Measurements from ENCODE around the gene HSD3B7.

HSD3B7 gene

DNA sequence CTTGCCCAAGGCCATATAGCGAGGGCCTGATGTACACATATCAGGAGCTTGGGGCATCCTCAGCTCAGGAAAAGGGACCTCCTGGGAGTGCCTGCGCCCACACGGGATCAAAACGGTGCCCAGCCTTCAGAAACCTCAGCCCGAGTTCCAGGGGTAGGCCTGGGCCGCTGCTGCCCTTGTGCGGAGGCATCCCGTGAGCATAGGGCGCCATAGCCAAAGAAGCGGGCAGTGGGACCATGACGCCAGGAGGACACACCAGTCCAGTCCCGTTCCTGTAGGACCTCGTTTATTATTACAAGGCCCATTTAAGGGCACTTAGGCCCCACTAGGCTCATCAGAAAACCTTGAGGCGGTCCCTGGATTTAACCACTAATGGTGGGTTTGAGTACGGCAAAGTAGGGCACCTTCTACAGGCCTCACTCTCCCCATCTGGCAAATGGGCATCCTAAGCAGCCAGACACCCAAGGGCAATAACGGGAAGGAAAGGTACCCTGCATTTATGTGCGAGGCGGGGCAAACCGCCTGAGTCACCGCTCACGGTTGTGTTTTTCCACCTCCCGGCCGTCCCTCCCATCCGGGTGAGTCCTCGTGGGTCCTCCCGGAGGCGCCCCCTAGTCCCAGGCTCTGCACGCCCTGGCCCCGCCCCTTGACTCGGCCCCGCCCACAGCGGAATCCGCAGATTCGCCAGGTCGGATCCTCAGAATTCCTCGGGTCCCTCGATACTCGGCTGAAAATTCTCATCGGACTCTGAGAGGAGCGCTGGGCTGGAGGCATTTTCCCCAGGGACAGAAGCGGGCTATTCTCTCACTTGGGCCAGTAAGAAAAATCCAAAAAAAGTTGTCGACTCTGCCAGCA, 28.2 kb upstream of the HSD3B7 start:
- DNase-seq (ENCODE audit: low read depth in 2 of 2): peak; percentile 69 to 83

DNA sequence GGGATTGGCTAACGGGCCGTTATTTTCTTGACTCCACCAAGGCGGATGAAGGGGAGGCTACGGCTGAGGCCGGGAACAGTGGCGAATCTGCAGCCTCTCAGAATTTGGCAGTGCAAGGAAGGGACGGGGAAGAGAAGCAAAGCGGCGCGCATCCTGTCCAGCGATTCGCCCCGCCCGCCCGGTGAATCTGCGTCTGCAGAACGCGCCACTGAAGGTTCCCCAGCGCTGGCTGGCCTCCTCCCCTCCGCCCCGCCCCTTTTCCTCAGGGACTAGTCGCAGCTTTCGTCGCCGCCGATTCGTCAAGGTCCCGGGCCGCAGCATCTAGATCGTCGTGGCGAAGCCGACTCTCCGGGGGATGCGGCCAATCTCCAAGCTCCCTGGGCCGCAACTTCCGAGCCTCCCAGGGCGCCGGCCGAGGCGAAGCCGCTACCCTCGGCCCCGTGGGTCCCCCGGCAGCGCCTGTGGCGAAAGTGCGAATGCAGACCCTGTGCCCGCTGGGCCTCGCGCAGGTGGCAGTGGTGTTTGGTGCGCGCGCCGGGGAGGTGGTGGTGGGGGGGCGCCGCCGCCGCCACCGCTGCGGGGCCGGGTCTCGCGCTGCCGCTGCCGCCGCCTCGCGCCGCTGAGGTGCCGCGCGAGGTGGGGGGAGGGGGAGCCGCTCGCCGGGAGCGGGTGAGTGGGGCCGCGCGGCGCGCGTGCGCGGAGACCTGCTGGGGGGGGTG, 27.4 kb upstream of the HSD3B7 start, which contains the start of gene SETD1A:
SETD1A (plus strand) TSS at position 299 of the 719 bp plus-strand sequence. CDS start 978 bp downstream, outside the sequence.
- DNase-seq (ENCODE audit: low read depth in 2 of 2): peak; percentile 92 to 97

DNA sequence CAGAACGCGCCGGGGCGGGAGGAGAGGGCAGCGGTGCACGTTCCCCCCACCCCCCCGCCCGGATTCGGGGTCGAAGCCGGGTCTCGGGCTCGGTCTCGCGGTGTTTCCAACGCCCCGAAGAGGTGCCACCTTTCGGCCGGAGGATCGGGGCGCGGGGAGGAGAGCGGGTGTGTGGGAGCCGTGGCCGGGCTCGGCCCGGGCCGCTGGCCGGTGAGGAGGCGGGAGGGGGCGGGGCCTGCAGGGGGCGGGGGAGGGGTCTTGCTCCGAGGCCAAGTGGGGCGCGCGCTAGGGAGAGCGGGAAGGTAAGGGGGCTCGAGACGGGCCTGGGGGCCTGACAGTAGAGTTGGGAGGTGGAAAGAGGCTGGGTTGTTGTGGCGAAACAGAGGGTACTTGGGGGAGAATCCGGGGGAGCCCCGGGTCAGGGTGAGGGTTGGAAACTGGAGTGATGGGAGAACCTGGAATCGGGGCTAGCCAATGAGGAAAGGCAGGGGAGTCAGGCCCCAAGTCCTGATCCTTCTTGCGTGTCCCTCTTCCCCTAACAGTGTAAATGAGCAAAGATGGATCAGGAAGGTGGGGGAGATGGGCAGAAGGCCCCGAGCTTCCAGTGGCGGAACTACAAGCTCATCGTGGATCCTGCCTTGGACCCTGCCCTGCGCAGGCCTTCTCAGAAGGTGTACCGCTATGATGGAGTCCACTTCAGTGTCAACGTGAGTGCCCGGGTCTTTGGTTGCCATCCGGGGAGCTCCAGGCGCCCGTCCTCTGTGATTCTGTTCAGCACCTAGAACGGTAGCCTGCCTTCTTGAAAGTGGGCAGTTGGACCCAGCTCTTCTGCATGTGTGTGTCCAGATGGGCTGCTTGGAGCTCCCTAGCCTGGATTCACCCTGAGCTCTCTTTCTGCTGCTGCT, 26.6 kb upstream of the HSD3B7 start:
- DNase-seq (ENCODE audit: low read depth in 2 of 2): no peak

DNA sequence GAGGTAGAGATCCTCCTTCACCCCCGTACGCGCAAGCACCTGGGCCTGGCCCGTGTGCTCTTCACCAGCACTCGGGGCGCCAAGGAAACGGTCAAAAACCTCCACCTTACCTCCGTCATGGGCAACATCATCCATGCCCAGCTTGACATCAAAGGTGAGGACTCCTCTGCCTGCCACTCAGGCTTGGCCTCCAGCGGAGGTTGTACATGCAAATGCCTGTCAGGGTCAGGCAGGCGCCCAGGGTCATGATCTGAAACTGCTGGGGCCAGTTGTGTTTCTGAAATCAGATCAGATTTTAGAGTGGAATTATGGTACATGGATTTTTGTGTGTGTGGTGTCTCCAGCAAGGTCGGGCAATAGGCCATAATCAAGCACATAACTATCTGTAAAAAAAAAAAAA, 23.6 kb upstream of the HSD3B7 start:
- no peak for DNase-seq (ENCODE audit: low read depth in 2 of 2)

DNA sequence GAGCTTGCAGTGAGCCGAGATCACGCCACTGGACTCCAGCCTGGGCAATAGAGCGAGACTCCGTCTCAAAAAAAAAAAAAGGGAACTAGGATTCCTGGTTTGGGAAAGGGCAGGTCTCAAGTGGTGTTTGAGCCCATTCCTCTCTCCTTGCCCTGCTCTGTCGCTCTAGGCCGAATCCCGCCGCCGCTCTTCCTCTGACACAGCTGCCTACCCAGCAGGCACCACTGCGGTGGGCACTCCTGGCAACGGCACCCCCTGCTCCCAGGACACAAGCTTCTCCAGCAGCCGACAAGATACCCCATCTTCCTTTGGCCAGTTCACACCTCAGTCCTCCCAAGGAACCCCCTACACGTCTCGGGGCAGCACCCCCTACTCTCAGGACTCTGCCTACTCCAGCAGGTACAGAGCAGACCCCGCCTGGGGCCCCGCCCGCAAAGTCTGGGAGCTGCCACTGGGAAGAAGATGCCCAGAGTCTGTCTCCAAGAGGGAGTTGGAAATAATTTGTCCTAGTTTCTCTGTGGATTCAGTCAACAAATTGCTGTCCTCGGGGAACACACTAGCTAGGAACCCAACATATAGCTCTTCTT, 21.0 kb upstream of the HSD3B7 start:
- no peak for DNase-seq (ENCODE audit: low read depth in 2 of 2)

DNA sequence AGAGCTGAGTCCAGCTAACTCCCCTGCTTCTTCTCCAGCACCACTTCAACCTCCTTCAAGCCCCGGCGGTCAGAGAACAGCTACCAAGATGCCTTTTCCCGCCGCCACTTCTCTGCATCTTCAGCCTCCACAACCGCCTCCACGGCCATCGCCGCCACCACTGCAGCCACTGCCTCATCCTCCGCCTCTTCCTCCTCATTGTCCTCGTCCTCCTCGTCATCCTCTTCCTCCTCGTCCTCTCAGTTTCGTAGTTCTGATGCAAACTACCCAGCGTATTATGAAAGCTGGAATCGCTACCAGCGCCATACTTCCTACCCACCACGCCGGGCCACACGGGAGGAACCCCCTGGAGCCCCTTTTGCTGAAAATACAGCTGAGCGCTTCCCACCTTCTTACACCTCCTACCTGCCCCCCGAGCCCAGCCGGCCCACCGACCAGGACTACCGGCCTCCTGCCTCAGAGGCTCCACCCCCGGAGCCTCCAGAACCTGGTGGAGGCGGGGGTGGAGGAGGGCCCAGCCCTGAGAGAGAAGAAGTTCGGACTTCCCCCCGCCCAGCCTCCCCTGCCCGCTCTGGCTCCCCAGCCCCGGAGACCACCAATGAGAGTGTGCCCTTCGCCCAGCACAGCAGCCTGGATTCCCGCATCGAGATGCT, 20.3 kb upstream of the HSD3B7 start:
- DNase-seq (ENCODE audit: low read depth in 2 of 2): no peak

DNA sequence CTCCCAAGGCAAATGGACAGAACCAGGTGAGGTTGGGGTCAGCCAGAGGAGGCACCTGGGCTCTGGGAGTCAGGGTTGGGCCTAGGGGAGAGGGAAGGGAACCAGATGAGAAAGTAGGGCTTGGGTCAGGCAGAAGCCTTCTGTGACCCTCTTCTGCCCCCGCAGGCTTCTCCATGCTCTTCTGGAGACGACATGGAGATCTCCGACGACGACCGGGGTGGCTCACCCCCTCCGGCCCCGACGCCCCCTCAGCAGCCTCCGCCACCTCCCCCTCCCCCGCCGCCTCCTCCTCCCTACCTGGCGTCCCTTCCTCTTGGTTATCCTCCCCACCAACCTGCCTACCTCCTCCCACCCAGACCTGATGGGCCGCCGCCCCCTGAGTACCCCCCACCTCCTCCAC, 19.6 kb upstream of the HSD3B7 start:
- DNase-seq (ENCODE audit: low read depth in 2 of 2): no peak

DNA sequence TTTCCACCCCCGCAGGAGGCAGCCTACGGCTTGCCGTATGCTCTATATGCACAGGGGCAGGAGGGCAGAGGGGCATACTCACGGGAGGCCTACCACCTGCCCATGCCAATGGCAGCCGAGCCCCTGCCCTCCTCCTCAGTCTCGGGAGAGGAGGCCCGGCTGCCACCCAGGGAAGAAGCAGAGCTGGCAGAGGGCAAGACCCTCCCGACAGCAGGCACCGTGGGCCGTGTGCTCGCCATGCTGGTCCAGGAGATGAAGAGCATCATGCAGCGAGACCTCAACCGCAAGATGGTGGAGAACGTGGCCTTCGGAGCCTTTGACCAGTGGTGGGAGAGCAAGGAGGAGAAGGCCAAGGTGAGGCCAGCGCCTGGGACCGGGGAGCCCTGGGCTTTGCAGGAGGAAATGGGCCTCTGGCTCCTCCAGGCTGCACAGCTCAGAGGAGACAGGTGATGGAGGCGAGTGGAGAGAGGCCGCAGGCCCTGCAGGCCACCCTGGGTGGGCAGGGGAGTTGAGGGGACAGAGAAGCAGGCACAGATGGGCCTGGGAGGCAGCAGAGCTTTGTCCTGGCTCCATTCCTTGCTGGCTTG, 18.9 kb upstream of the HSD3B7 start:
- no peak for DNase-seq (ENCODE audit: low read depth in 2 of 2)

DNA sequence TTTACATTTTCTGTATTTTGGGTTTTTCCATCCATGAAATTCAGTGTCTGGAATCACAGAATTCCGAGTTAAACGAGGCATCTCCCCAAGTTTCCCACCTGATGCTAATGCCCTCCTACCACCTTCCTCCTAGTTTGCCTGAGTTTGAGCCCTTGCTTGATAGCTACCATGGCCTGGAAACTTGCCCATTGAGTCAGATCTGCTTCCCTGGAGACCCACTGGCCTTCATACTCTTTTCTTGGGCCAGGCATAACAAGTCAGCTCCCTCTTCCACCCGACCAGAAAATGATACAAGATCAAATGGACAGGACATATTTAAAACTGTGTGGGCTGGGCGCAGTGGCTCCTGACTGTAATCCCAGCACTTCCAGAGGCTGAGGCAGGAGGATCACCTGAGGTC, 17.2 kb upstream of the HSD3B7 start:
- DNase-seq (ENCODE audit: low read depth in 2 of 2): no peak

DNA sequence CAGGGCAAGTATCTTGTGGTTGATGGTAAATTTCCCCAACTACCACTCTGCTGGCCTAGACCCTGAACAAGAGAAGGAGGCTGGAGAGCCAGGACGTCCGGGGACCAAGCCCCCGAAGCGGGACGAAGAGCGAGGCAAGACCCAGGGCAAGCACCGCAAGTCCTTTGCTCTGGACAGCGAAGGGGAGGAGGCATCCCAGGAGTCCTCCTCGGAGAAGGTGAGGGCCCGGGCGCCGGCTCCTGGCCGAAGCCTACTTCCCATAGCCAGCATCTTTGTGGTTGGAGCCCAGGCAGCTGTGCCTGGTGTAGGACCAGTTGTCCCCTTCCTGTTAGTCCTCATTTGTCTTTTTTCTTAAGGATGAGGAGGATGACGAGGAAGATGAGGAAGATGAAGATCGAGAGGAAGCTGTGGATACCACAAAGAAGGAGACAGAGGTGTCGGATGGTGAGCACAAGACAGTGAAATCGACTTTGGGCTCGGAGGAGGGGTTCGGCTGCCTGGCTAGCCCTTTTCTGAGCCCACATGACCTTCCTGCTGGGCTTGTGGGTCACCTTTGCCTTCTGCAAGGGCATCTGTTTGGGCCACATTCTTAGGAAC, 15.7 kb upstream of the HSD3B7 start:
- no peak for DNase-seq (ENCODE audit: low read depth in 2 of 2)

DNA sequence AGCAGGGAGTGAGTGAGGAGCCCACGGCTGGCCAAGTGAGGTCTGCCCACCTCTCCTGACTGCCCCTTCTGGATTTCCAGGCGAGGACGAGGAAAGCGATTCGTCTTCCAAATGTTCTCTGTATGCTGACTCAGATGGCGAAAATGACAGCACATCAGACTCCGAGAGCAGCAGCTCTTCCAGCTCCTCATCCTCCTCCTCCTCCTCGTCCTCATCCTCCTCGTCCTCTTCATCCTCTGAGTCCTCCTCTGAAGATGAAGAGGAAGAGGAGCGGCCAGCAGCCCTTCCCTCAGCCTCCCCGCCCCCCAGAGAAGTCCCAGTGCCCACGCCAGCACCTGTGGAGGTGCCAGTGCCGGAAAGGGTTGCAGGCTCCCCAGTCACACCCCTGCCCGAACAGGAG, 13.7 kb upstream of the HSD3B7 start:
- DNase-seq (ENCODE audit: low read depth in 2 of 2): no peak

DNA sequence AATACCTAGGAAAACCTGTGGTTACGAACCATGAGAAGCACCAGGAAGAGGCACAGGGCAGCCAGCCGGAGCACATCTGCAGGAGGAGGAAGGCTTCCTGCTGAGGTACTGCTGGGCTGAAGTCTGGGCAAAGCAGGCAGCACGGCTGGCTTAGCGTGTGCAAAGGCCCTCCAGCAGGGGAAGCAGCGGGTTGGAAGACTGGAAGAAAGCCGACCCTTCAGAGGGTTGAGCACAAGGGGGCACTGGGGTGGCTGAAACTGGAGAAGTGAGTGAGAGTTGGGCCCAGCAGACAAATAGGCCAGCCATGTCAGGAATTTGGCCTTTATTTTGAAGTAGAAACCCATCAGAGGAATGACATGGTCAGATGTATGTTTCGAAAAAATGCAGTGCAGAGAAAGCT, 12.1 kb upstream of the HSD3B7 start:
- DNase-seq (ENCODE audit: low read depth in 2 of 2): no peak

DNA sequence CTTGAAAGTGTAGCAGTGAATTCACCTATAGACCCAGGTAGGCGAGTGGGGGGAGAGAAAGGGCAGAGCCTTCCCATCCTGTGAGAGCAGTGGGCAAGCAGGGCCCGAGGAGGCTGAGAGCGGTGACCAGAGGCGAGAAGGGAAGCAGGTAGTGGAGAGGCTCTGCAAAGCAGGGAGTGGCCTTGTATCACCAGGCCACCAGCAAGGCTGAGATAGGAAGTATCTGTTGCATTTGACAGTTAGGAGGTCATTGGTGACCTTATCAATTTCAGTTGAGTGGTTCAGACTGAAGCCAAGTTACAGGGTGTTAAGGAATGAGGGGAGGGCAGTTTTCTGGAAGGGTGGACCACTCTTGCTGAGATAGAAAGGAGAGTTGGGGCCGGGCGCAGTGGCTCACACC, 10.7 kb upstream of the HSD3B7 start:
- DNase-seq (ENCODE audit: low read depth in 2 of 2): no peak

DNA sequence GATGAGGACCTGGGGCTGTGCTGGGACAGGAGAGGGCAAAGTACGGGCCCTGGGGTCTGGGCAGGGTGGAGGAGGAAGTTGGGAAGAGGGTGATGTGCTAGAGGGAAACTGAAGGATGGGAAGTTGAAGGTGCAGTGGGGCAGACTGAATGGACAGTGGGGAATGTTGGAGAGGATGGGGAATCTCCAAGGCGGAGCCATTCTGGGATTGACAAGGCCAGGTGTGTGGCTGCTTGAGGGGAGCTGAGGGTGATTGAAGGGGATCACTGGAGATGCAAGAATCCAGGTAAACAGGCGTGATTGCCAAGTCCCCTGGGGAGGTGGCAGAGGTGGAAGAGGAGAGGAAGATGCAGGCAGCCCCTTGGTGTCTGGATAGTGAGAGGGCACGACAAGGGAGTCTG, 8.5 kb upstream of the HSD3B7 start:
- no peak for DNase-seq (ENCODE audit: low read depth in 2 of 2)

DNA sequence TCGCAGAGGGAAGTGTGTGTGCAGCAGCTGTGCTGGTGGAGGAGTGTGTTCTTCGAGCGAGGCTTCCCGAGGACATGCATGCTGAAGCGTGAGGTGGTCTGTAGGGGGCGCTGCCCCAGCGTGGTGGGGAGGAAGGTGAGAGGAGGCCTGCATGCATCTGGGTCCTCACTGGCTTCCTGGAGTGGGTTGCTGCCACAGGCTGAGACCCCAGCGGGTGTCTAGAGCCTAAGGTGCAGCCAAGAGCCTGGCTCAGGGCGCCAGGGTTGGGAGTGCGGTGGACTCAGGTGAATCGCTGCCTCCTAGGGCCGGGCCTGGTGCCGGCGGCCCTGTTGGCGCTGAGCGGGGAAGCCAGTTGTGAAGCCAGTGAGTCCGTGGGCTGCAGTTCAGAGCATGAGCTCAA, 7.5 kb upstream of the HSD3B7 start:
- DNase-seq (ENCODE audit: low read depth in 2 of 2): no peak

DNA sequence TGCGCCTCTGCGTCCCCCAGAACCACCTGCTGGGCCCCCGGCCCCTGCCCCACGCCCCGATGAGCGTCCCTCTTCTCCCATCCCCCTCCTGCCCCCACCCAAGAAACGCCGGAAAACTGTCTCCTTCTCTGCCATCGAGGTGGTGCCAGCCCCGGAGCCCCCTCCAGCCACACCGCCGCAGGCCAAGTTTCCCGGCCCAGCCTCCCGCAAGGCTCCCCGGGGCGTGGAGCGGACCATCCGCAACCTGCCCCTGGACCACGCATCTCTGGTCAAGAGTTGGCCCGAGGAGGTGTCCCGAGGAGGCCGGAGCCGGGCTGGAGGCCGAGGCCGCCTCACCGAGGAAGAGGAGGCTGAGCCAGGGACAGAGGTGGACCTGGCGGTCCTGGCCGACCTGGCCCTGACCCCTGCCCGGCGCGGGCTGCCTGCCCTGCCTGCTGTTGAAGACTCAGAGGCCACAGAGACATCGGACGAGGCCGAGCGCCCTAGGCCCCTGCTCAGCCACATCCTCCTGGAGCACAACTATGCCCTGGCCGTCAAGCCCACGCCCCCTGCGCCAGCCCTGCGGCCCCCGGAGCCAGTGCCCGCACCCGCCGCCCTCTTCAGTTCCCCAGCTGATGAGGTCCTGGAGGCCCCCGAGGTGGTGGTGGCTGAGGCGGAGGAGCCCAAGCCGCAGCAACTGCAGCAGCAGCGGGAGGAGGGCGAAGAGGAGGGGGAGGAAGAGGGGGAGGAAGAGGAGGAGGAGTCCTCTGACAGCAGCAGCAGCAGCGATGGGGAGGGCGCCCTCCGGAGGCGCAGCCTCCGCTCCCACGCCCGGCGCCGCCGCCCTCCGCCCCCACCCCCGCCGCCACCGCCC, 5.6 kb upstream of the HSD3B7 start:
- DNase-seq (ENCODE audit: low read depth in 2 of 2): no peak

DNA sequence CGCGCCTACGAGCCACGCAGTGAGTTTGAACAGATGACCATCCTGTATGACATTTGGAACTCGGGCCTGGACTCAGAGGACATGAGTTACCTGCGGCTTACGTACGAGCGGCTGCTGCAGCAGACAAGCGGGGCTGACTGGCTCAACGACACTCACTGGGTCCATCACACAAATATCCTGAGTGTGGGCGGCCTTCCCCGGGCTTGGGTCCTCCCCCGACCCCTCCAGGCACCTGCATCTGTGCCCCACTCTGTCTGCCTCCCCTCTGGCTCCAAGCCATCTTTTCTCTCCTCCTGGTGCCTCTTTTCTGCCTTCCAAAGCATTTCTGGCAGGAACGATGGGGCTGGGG, 5.0 kb upstream of the HSD3B7 start:
- DNase-seq (ENCODE audit: low read depth in 2 of 2): no peak

DNA sequence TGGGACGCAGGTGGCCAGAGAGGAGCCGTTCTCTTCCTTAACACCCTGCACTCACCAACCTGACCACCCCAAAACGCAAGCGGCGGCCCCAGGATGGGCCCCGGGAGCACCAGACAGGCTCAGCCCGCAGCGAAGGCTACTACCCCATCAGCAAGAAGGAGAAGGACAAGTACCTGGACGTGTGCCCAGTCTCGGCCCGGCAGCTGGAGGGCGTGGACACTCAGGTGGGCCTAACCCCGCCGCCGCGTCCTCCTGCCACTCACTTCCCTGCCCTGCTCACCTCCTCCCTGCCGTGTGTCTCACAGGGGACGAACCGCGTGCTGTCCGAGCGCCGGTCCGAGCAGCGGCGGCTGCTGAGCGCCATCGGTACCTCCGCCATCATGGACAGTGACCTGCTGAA, 4.6 kb upstream of the HSD3B7 start:
- DNase-seq (ENCODE audit: low read depth in 2 of 2): no peak

DNA sequence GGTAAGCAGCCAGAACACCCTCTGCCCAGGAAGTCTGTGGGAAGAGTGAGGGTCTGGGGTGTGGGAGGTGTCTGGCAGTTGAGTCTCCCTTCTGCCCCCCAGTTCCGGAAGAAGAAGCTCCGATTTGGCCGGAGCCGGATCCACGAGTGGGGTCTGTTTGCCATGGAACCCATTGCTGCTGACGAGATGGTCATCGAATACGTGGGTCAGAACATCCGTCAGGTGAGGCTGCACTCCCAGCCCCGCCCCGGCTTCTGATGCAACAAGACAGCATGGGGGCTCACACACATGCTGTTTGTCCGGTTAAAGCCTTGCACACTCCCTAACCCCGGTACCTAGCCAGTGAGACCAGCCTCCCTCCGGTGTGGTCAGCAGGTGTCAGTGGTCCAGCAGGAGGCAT, 4.0 kb upstream of the HSD3B7 start:
- DNase-seq (ENCODE audit: low read depth in 2 of 2): no peak
